GM18873 (cell line): ENCODE results near the gene ROPN1.

ENCODE experiments used
- ATAC-seq: cut with Tn5 transposase; IDR thresholded peaks from one replicate; pipeline ENCODE4 v1.9.1; 2021; ENCODE audit warnings: mild to moderate bottlenecking, moderate library complexity, moderate number of reproducible peaks; ENCODE audit not compliant: unreplicated experiment, low FRiP score

The ROPN1 gene

GRCh38 chr3:123951522-123952447, 40.1 kb downstream of the ROPN1 start:
- no peak for ATAC-seq

GRCh38 chr3:123949641-123950040, 42.3 kb downstream of the ROPN1 start:
- no peak for ATAC-seq

GRCh38 chr3:123948449-123948848, 43.5 kb downstream of the ROPN1 start:
- no peak for ATAC-seq

- ATAC-seq: no peak
Measured at GRCh38 chr3:123947482-123947881, 44.4 kb downstream of the ROPN1 start.

- ATAC-seq: no peak
Measured at GRCh38 chr3:123941542-123941941, 50.4 kb downstream of the ROPN1 start.

GRCh38 chr3:123941121-123941520, 50.8 kb downstream of the ROPN1 start:
- ATAC-seq: no peak

GRCh38 chr3:123939706-123940105, 52.2 kb downstream of the ROPN1 start:
- ATAC-seq: no peak

- ATAC-seq: no peak
Measured at GRCh38 chr3:123936400-123936799, 55.5 kb downstream of the ROPN1 start.

- no peak for ATAC-seq
Measured at GRCh38 chr3:123935830-123936229, 56.1 kb downstream of the ROPN1 start.

- no peak for ATAC-seq
Measured at GRCh38 chr3:123934250-123934649, 57.7 kb downstream of the ROPN1 start.

GRCh38 chr3:123930445-123930844, 61.5 kb downstream of the ROPN1 start:
- ATAC-seq: no peak

GRCh38 chr3:123929325-123929724, 62.6 kb downstream of the ROPN1 start:
- ATAC-seq: no peak

GRCh38 chr3:123926396-123926795, 65.5 kb downstream of the ROPN1 start:
- no peak for ATAC-seq

- ATAC-seq: no peak
Measured at GRCh38 chr3:123920868-123921267, 71.1 kb downstream of the ROPN1 start.

- no peak for ATAC-seq
Measured at GRCh38 chr3:123920383-123920782, 71.5 kb downstream of the ROPN1 start.

- no peak for ATAC-seq
Measured at GRCh38 chr3:123919353-123919752, 72.6 kb downstream of the ROPN1 start.
